Ovary (tissue), 3 donors: ENCODE data around the gene IGF1R.

Source experiments
- POLR2A ChIP-seq: fragments of 450-650 bp; IDR thresholded peaks from one replicate; pipeline ENCODE4 v1.6.1; 2017; ENCODE audit warnings: antibody characterized with exemption, mild to moderate bottlenecking, moderate library complexity
- TF ChIP-seq, protein P1 (sequence below), 3 donors: fragments of 450-650 bp in 2 of 3; fragments of 200-600 bp in 1 of 3; IDR thresholded peaks; one replicate each; pipeline versions ENCODE4 v1.5.1 to v1.8.0; 2016 to 2022; ENCODE audit warnings: antibody characterized with exemption in 3 of 3, mild to moderate bottlenecking in 1 of 3
- donor health status: DM: no; HTN: no; CAD: no.

DNA sequence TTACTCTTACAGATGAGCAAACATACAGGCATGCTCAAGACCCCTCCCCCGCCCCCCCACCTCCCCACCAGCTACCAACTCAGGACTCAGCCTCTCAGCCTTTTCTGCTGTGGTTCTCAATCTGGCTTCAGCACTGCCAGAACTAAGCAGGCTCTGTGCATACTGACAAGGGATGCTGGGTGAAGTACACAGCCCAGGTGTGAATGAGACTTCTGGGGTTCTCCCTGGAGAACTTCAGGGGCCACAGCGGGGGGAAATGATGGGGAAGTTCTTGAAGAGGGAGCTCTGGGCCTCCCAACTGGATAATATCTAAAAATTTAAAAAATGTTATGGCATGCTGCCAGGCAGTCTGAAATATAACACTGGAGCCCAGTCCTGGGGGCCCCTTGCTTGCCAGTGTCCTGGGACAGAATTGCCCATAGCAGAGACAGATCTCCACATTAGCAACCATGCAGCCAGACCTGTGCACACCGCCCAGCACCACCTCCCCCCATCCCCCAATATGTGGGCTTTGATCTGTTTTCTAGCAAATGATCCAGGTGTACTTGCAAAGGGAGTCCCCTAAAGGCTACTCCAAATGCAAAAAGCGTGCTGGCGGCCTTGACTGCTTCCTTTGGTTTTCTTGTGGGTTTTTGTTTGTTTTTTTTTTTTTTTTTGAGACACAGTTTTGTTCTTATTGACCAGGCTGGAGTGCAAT, 317.9 kb downstream of the IGF1R start:
- TF ChIP-seq, protein P1, sequence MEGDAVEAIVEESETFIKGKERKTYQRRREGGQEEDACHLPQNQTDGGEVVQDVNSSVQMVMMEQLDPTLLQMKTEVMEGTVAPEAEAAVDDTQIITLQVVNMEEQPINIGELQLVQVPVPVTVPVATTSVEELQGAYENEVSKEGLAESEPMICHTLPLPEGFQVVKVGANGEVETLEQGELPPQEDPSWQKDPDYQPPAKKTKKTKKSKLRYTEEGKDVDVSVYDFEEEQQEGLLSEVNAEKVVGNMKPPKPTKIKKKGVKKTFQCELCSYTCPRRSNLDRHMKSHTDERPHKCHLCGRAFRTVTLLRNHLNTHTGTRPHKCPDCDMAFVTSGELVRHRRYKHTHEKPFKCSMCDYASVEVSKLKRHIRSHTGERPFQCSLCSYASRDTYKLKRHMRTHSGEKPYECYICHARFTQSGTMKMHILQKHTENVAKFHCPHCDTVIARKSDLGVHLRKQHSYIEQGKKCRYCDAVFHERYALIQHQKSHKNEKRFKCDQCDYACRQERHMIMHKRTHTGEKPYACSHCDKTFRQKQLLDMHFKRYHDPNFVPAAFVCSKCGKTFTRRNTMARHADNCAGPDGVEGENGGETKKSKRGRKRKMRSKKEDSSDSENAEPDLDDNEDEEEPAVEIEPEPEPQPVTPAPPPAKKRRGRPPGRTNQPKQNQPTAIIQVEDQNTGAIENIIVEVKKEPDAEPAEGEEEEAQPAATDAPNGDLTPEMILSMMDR (IDR thresholded peaks at IDR 0.05): no peak
- no peak for TF ChIP-seq POLR2A
